Measurements from ENCODE around the gene CNTNAP2. TPM values are rescaled to one million over a fixed set of nuclear protein-coding genes. Genes with fewer than 3 reads are reported as not detected.
A peak's percentile ranks its signal among the peaks of the same experiment; 100 is the strongest.

Gene CNTNAP2
- total RNA-seq, 1 experiment from 2014 or later, result 60.0 TPM

GRCh38 chr7:148151778-148152177, 2035.2 kb downstream of the CNTNAP2 start:
- Histone ChIP-seq H3K27me3 (replicated peaks; ENCODE audit: insufficient read depth, low read depth, low read length, poor library complexity) (no peaks in the 10 kb centered on the region), H3K4me1 (ENCODE audit: insufficient read depth, low read length, poor library complexity, severe bottlenecking) (no peaks in the 10 kb centered on the region), H3K4me3 (ENCODE audit: low read depth, low read length, poor library complexity, severe bottlenecking) (no peak overlapping the region), H3K9me3 (ENCODE audit: low read depth, low read length, poor library complexity, severe bottlenecking) (no peaks in the 10 kb centered on the region), H3K36me3 (ENCODE audit: insufficient read depth, low read length, poor library complexity, severe bottlenecking) (no peaks in the 10 kb centered on the region), H3K27ac (ENCODE audit: low read depth, low read length, poor library complexity, severe bottlenecking) (no peak overlapping the region)
- peak; percentile 35 for TF ChIP-seq CTCF (conservative IDR thresholded peaks at IDR 0.05; ENCODE audit: low read depth, low read length)
- no peak for TF ChIP-seq EZH2 (IDR thresholded peaks at IDR 0.05; ENCODE audit: borderline replicate concordance, low read depth, low read length, poor library complexity, severe bottlenecking)
- DNase-seq (ENCODE audit: low spot score), result no peak
- BruUV-seq (replicated peaks), result no TSS peak
- intact Hi-C loops (cut with micrococcal nuclease; ENCODE audit: unreplicated experiment), result no loop called here
- POLR2A ChIA-PET (ENCODE audit: low non-redundant PET), result no interaction called here
- CTCF ChIA-PET, result no interaction called here

GRCh38 chr7:148153616-148154284, 2037.1 kb downstream of the CNTNAP2 start:
- Histone ChIP-seq H3K4me1 (ENCODE audit: insufficient read depth, low read length, poor library complexity, severe bottlenecking) (no peaks in the 10 kb centered on the region), H3K27ac (ENCODE audit: low read depth, low read length, poor library complexity, severe bottlenecking) (no peak overlapping the region), H3K9me3 (ENCODE audit: low read depth, low read length, poor library complexity, severe bottlenecking) (no peaks in the 10 kb centered on the region), H3K36me3 (ENCODE audit: insufficient read depth, low read length, poor library complexity, severe bottlenecking) (no peaks in the 10 kb centered on the region), H3K27me3 (replicated peaks; ENCODE audit: insufficient read depth, low read depth, low read length, poor library complexity) (no peaks in the 10 kb centered on the region), H3K4me3 (ENCODE audit: low read depth, low read length, poor library complexity, severe bottlenecking) (no peak overlapping the region)
- no peak for DNase-seq (ENCODE audit: low spot score)
- TF ChIP-seq CTCF (conservative IDR thresholded peaks at IDR 0.05; ENCODE audit: low read depth, low read length) (no peak), EZH2 (IDR thresholded peaks at IDR 0.05; ENCODE audit: borderline replicate concordance, low read depth, low read length, poor library complexity, severe bottlenecking) (no peak)
- intact Hi-C loops (cut with micrococcal nuclease; ENCODE audit: unreplicated experiment), result no loop called here
- BruUV-seq (replicated peaks), result no TSS peak
- ChIA-PET CTCF (no interaction called here), POLR2A (ENCODE audit: low non-redundant PET) (interaction anchor here (0.7 kb wide), 1 partner anchor 1028 kb away, joined by 3 read pairs; no protein-coding TSS in a partner anchor)

- intact Hi-C loops (cut with micrococcal nuclease; ENCODE audit: unreplicated experiment), result no loop called here
- CTCF ChIA-PET, result no interaction called here
- Histone ChIP-seq H3K27me3 (replicated peaks; ENCODE audit: insufficient read depth, low read depth, low read length, poor library complexity) (no peaks in the 10 kb centered on the region), H3K9me3 (ENCODE audit: low read depth, low read length, poor library complexity, severe bottlenecking) (no peaks in the 10 kb centered on the region), H3K4me1 (ENCODE audit: insufficient read depth, low read length, poor library complexity, severe bottlenecking) (no peaks in the 10 kb centered on the region), H3K27ac (ENCODE audit: low read depth, low read length, poor library complexity, severe bottlenecking) (no peak overlapping the region), H3K4me3 (ENCODE audit: low read depth, low read length, poor library complexity, severe bottlenecking) (no peak overlapping the region), H3K36me3 (ENCODE audit: insufficient read depth, low read length, poor library complexity, severe bottlenecking) (no peaks in the 10 kb centered on the region)
- BruUV-seq (replicated peaks), result no TSS peak
- DNase-seq (ENCODE audit: low spot score), result no peak
- TF ChIP-seq CTCF (conservative IDR thresholded peaks at IDR 0.05; ENCODE audit: low read depth, low read length) (no peak), EZH2 (IDR thresholded peaks at IDR 0.05; ENCODE audit: borderline replicate concordance, low read depth, low read length, poor library complexity, severe bottlenecking) (no peak)
- POLR2A ChIA-PET (ENCODE audit: low non-redundant PET), result no interaction called here
These were observed 2038.4 kb downstream of the CNTNAP2 start for GRCh38 chr7:148155000-148155399.
